OCI-LY3 (cell line): ENCODE measurements around the gene TNRC18.

Experiments used
- CTCF ChIP-seq: fragments of 200-600, 300-600 bp; sonication (generic); IDR thresholded peaks from 2 replicates; pipeline ENCODE4 v1.5.1; 2014; ENCODE audit warnings: antibody characterized with exemption, low read length, low read depth
- EZH2phosphoT487 ChIP-seq: fragments of 200-600 bp; shearing (Covaris generic); IDR thresholded peaks from 2 replicates; pipeline ENCODE4 v1.6.1; 2018; ENCODE audit warnings: antibody characterized with exemption, mixed run types, low read depth

DNA sequence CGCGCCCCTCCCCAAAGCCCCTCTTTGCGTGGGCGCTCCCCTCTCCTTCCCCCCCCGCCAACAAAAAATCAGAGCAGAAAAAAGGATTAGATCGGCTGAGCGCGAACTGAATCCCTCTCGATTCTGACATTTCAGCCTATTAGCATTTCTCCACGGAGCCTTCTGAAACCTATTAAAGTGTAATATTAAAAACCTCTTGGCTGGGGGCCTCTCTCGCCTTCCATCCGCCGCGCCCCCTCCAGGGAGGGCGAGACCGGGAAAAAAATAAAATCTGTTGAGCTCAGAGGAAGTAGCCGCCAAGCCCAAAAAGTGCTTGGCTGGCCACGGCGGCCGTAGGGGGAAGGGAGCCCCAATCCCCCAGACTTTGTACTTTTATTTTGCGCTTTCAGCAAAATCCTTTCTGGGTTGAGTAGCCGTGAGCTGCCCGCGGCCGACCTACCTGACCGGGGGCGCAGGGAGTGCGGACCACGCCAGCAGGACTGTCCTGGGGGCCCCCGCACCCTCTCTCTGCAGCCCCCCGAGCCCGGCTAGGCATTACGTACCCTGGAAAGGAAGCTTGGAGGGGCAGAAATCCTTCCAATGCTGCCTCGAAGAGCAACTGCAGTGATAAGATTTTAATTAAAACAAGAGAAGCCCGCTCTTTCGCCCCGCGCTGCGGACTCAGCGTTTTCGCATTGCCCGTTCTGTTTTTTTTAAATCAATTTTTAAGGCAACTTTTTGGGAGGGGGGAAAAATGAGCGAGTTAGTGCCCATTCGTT lies 1.3 kb upstream of the TNRC18 start:
- TF ChIP-seq CTCF, result no peak
- no peak for TF ChIP-seq EZH2phosphoT487
